HL-60 (cell line): ENCODE results near the gene GTF2H2C_2.
"Not testable (repeated sequence)": the region's sequence is repeated elsewhere in the genome, so short reads cannot be mapped to it uniquely, and the experiment has no call there.

Experiments
- GABPA ChIP-seq: IDR thresholded peaks from 2 replicates; pipeline ENCODE4 v1.6.1; 2012; ENCODE audit warnings: low read depth
- POLR2AphosphoS5 ChIP-seq: IDR thresholded peaks from 2 replicates; pipeline ENCODE4 v1.6.1; 2012; ENCODE audit warnings: low read depth
- SPI1 ChIP-seq: IDR thresholded peaks from 2 replicates; pipeline ENCODE4 v1.6.1; 2012; ENCODE audit warnings: low read depth, mild to moderate bottlenecking, borderline replicate concordance
- TF ChIP-seq, protein P1 (sequence below): IDR thresholded peaks from one replicate; pipeline ENCODE4 v1.5.1; 2011; ENCODE audit warnings: low read length, control low read depth, inconsistent platforms; ENCODE audit not compliant: insufficient read depth
- TF ChIP-seq, protein P2 (sequence below): IDR thresholded peaks from 2 replicates; pipeline ENCODE4 v1.6.1; 2012; ENCODE audit warnings: low read depth; ENCODE audit not compliant: insufficient replicate concordance

DNA sequence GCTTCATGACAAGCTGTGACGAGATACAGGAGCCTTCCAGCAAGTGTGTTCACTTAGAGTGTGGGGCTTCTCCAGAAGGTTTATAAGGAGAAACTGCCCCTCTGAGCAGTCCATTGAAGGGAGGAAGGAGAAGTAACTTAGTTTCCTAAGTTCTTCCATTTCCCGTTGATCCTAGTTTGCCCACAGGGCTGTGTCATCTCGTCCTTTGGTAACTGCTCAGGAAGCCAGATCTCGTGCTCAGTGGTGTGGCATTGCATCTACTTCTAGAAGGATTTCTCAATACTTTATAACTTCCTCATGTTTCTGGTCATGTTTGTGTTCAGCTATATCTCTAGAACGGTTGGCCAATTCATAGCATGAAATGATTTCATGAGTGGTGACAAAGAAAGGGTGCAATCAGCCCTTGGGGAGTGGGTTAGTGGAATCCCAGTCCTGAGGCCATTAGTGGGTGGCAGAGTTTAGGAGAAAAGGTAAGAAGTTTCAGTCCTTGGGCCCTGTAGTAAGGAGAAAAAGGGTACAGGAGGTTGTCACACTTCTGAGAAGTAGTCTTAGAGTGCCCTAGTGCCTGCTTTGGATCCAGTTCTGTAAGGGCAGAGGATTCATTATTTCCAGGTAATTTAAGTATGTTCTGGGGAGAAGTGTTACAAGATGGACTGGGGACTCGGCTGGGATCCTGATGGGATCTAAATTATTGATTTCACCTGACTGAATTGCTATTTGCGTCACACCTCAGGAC lies 36.2 kb downstream of the GTF2H2C_2 start:
- TF ChIP-seq GABPA, POLR2AphosphoS5, SPI1: not testable (repeated sequence)
- TF ChIP-seq, protein P1, sequence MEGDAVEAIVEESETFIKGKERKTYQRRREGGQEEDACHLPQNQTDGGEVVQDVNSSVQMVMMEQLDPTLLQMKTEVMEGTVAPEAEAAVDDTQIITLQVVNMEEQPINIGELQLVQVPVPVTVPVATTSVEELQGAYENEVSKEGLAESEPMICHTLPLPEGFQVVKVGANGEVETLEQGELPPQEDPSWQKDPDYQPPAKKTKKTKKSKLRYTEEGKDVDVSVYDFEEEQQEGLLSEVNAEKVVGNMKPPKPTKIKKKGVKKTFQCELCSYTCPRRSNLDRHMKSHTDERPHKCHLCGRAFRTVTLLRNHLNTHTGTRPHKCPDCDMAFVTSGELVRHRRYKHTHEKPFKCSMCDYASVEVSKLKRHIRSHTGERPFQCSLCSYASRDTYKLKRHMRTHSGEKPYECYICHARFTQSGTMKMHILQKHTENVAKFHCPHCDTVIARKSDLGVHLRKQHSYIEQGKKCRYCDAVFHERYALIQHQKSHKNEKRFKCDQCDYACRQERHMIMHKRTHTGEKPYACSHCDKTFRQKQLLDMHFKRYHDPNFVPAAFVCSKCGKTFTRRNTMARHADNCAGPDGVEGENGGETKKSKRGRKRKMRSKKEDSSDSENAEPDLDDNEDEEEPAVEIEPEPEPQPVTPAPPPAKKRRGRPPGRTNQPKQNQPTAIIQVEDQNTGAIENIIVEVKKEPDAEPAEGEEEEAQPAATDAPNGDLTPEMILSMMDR, result not testable (repeated sequence)
- TF ChIP-seq, protein P2, sequence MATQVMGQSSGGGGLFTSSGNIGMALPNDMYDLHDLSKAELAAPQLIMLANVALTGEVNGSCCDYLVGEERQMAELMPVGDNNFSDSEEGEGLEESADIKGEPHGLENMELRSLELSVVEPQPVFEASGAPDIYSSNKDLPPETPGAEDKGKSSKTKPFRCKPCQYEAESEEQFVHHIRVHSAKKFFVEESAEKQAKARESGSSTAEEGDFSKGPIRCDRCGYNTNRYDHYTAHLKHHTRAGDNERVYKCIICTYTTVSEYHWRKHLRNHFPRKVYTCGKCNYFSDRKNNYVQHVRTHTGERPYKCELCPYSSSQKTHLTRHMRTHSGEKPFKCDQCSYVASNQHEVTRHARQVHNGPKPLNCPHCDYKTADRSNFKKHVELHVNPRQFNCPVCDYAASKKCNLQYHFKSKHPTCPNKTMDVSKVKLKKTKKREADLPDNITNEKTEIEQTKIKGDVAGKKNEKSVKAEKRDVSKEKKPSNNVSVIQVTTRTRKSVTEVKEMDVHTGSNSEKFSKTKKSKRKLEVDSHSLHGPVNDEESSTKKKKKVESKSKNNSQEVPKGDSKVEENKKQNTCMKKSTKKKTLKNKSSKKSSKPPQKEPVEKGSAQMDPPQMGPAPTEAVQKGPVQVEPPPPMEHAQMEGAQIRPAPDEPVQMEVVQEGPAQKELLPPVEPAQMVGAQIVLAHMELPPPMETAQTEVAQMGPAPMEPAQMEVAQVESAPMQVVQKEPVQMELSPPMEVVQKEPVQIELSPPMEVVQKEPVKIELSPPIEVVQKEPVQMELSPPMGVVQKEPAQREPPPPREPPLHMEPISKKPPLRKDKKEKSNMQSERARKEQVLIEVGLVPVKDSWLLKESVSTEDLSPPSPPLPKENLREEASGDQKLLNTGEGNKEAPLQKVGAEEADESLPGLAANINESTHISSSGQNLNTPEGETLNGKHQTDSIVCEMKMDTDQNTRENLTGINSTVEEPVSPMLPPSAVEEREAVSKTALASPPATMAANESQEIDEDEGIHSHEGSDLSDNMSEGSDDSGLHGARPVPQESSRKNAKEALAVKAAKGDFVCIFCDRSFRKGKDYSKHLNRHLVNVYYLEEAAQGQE, result not testable (repeated sequence)
